ENCODE results near the gene LLGL2. TPM values are rescaled to one million over a fixed set of nuclear protein-coding genes. Genes with fewer than 3 reads are reported as not detected.
A peak's percentile ranks its signal among the peaks of the same experiment; 100 is the strongest.
"Not testable (repeated sequence)": the region's sequence is repeated elsewhere in the genome, so short reads cannot be mapped to it uniquely, and the experiment has no call there.

The LLGL2 gene
- polyA plus RNA-seq, 3 donors from 2014 or later: 81.2 to 137 (median 84.4) TPM

DNA sequence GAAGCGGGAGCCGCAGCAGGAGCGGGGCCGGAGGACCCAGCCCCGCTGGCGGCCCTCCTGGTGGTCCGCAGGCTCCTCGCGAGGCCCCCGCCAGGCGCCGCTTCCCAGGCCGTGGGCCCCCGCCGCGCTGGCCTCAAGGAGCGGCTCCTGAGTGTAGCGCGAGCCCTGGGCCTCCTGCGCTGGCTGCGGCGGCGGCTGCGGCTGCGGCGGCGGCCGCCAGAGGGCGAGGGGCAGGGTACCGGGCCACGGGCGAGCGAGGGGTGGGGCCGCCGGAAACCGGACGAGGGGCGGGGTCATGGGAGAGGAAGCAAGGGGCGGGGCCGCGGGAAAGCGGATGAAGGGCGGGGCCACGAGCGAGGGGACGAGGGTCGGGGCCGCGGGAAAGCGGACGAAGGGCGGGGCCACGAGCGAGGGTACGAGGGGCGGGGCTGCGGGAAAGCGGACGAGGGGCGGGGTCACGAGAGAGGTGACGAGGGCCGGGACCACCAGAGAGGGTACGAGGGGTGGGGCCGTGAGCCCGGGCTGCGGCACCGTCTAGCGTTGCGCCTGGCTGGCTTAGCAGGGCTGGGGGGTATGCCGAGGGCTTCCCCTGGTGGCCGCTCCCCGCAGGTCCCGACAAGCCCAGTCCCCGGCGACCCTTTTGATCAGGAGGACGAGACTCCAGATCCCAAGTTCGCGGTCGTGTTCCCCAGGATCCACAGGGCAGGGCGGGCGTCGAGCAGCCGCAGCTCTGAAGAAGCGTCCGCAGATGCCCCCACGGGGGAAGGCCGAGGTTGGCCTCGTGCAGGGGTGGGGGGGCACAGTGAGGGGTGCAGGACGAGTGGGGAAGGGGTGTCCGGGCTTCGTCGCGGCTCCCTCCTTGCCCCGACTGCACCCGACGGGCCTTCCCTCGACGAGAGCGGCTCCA lies 63.8 kb downstream of the LLGL2 start:
- peak; percentile 86 to 90 (median 90) for DNase-seq
- Mint-ChIP-seq H3K27me3 (ENCODE audit: low read depth in 3 of 3) (peaks cover 2 to 10% (median 4%) of the 10 kb centered on the region in 3 donors), H3K36me3 (no peaks in the 10 kb centered on the region), H3K27ac (peak overlapping the region in 4 of 6 donors; percentile 7 to 92 (median 70)), H3K4me1 (peaks cover 31% of the 10 kb centered on the region in 2 donors), H3K9me3 (no peaks in the 10 kb centered on the region), H3K4me3 (peak overlapping the region; percentile 75 to 89 (median 77))

DNA sequence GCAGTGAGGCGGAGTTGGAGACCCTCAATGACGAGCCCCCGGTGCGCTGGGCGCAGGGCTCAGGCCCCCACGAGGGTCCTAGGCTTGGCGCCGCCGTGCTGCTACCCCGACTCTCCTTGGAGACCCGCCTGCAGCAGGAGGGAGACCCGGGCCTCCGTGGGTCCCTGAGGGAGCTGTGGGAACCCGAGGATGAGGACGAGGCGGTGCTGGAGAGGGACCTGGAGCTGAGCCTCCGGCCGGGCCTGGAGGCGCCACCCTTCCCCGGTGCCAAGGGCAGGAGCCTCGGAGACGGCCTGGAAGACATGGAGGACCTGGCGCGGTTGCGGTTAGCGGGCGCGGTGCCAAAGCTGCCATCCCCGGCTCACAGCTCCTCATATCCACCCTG lies 64.4 kb downstream of the LLGL2 start:
- H3K27me3 Mint-ChIP-seq (ENCODE audit: low read depth in 3 of 3): peaks cover 2 to 10% (median 4%) of the 10 kb centered on the region in 3 donors
- no peak for DNase-seq
- no peaks in the 10 kb centered on the region for H3K9me3 Mint-ChIP-seq
- peaks cover 31% of the 10 kb centered on the region in 2 donors for H3K4me1 Mint-ChIP-seq
- peak overlapping the region in 4 of 6 donors; percentile 22 to 77 (median 63) for H3K27ac Mint-ChIP-seq
- H3K36me3 Mint-ChIP-seq: no peaks in the 10 kb centered on the region
- peak overlapping the region in 4 of 5 donors; percentile 21 to 72 (median 44) for H3K4me3 Mint-ChIP-seq

DNA sequence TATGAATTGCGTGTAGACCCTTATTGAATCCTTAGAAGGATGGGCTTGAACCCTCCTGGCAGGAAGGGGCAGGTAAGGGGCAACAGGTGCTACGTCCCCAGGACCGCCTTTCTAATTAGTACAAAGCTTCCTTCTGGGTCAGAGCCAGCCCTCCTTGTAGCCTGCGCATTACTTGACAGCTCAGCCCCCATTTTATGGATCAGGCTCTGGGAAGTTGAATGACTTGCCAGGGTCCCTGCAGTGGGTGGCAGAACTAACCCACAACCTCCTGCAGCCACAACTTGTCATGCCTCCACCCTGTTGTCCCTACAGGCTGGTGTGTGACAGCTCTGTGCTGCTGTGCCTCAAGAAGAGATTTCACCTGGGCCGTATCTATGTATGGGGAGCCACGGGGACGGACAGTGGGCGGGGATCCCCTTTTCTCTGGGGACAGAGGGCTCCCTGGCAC lies 64.8 kb downstream of the LLGL2 start:
- Mint-ChIP-seq H3K27ac (peak overlapping the region in 4 of 6 donors; percentile 22 to 77 (median 63)), H3K27me3 (ENCODE audit: low read depth in 3 of 3) (peaks cover 2 to 10% (median 4%) of the 10 kb centered on the region in 3 donors), H3K36me3 (no peaks in the 10 kb centered on the region), H3K4me1 (peaks cover 31% of the 10 kb centered on the region in 2 donors), H3K4me3 (peak overlapping the region; percentile 21 to 72 (median 44)), H3K9me3 (no peaks in the 10 kb centered on the region)
- no peak for DNase-seq

DNA sequence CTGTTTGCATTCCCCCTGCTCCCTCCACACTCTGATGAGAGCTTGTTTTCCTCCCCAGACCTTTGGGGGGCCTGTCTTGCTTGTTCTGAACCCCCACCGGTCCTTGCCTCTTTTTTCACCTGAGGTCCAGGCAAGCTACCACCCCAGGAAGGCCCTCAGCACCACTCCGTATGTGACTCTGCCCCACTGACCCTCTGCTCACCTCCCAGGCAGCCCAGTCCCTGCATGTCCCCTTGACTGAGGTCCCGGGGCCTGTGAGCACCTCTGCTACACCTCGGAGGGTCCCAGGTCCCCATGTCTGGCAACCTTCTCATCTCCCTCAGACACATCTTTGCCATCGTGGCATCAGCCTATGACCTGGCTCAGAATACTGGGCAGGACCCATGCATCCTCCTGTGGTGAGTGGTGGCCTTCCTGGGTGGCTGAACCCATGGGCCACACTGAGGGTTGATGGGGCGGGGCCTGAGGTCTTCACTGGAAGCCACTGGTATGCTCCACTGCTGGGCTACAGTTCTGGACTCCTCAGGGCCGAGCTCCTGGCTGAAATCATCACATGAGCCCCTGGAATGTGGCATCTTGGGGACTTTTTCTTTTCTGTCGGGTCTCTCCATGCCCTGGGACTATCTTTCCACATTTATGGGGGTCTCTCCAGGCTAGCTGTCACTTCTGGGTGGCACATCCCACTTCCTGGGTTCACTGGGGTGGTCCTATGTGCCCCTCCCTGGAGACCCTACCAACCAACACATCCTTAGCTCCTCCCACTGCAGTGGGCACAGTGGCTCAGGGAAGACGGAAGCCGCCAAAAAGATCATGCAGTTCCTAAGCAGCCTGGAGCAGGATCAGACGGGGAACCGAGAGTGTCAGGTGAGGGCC lies 65.6 kb downstream of the LLGL2 start:
- DNase-seq: no peak
- H3K27me3 Mint-ChIP-seq (ENCODE audit: low read depth in 3 of 3): peaks cover 2 to 8% (median 2%) of the 10 kb centered on the region in 3 donors
- peak overlapping the region in 4 of 6 donors; percentile 30 to 86 (median 60) for H3K27ac Mint-ChIP-seq
- H3K4me1 Mint-ChIP-seq: peaks cover 27 to 29% of the 10 kb centered on the region in 2 donors
- no peaks in the 10 kb centered on the region for H3K9me3 Mint-ChIP-seq
- H3K36me3 Mint-ChIP-seq: no peaks in the 10 kb centered on the region
- peak overlapping the region; percentile 24 to 61 (median 45) for H3K4me3 Mint-ChIP-seq

DNA sequence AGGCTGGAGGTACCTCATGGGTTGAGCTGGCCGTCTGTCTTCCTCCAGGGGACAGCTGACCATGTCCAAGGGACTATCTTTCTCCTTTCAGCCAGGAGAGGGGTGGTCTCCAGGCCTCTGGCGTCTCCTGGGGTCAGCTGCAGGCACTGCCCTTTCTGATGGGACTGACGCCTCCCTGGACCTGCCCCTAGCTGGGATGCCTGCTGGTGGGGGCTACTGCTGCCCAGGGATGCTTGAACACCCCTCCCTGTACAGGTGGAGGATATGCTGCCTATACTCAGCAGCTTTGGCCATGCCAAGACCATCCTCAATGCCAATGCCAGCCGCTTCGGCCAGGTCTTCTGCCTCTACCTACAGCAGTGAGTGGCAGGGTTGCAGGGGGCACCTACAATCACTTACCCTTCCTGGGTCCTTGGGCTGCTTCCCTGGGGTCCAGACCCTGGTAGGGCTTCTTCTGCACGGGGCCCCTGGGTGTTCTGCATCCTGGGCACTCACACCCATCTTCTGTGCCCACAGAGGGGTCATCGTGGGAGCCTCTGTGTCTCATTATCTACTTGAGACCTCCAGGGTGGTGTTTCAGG lies 66.3 kb downstream of the LLGL2 start:
- Mint-ChIP-seq H3K9me3 (no peaks in the 10 kb centered on the region), H3K36me3 (no peaks in the 10 kb centered on the region), H3K4me3 (no peak overlapping the region), H3K27ac (no peak overlapping the region), H3K27me3 (ENCODE audit: low read depth in 3 of 3) (peaks cover 2 to 8% (median 2%) of the 10 kb centered on the region in 3 donors), H3K4me1 (peaks cover 22 to 24% of the 10 kb centered on the region in 2 donors)
- DNase-seq: no peak

DNA sequence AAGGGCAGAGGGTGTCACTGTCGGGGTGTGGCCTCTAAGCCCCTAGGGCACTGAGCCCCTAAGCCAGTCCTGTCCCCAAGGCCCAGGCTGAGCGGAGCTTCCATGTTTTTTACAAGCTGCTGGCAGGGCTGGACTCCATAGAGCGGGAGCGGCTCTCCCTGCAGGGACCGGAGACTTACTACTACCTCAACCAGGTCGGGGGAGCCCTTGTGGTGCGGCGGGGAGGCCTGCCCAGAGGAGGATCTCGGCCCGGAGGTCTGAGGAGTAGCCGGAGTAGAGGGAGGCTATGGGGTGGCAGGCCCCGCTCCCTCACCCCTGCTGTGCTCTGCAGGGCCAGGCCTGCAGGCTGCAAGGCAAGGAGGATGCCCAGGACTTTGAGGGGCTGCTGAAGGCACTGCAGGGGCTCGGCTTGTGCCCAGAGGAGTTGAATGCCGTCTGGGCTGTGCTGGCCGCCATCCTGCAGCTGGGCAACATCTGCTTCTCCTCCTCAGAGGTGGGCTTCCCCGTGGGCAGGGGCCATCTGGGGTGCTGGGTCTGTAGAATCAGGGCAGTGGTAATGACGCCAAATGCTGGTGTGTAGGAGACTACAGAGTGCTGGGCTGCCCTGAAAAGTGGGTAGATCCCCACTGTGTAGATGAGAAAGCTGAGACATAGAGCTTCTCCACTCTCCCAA lies 67.0 kb downstream of the LLGL2 start:
- Mint-ChIP-seq H3K9me3 (no peaks in the 10 kb centered on the region), H3K36me3 (no peaks in the 10 kb centered on the region), H3K27ac (no peak overlapping the region), H3K27me3 (ENCODE audit: low read depth in 3 of 3) (peaks cover 2 to 8% (median 2%) of the 10 kb centered on the region in 3 donors), H3K4me3 (no peak overlapping the region), H3K4me1 (peaks cover 16 to 18% of the 10 kb centered on the region in 2 donors)
- DNase-seq: no peak

DNA sequence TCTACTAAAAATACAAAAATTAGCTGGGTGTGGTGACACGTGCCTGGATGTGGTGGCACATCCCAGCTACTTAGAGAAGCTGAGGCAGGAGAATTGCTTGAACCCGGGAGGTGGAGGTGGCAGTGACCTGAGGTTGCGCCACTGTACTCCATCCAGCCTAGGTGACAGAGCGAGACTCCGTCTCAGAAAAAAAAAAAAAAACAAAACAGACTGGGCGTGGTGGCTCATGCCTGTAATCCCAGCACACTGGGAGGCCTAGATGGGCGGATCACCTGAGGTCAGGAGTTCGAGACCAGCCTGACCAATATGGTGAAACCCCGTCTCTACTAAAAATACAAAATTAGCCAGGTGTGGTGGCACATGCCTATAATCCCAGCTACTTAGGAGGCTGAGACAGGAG lies 67.9 kb downstream of the LLGL2 start:
- H3K36me3 Mint-ChIP-seq; H3K27me3 Mint-ChIP-seq (ENCODE audit: low read depth in 3 of 3); H3K9me3 Mint-ChIP-seq; H3K27ac Mint-ChIP-seq; DNase-seq; H3K4me3 Mint-ChIP-seq: not testable (repeated sequence)
- peaks cover 14 to 15% of the 10 kb centered on the region in 2 donors for H3K4me1 Mint-ChIP-seq

DNA sequence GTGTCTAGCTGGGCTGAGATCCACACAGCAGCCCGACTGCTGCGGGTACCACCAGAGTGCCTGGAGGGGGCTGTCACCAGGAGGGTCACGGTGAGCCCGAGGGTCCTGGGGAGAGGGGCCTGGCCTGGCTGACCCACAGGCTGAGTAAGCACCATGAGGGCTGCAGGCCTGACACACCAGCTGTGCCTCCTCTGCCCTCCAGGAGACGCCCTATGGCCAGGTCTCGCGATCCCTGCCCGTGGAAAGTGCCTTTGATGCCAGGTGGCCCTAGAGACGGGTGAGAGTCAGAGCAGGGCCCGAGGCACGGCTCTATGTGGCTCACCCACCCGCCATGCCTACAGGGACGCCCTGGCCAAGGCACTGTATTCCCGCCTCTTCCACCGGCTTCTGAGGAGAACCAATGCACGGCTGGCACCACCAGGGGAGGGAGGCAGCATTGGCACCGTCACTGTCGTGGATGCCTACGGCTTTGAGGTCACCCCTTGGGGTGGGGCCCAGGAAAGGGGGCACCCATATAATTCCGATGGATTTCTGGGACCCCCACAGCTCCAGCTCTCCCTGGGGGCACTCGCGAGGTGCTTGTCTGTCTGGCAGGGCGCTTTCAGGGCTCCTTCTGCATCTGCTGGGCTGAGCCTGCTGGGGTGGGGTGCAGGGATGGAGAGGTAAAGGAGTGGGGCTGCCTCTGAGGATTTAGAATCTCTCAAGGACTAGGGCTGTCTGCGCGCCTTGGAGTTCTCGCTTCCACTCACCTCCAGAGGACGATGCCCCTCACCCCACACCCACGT lies 69.2 kb downstream of the LLGL2 start:
- Mint-ChIP-seq H3K4me1 (peaks cover 13 to 14% of the 10 kb centered on the region in 2 donors), H3K4me3 (no peak overlapping the region), H3K9me3 (no peaks in the 10 kb centered on the region), H3K27me3 (ENCODE audit: low read depth in 3 of 3) (peaks cover 0 to 5% (median 0%) of the 10 kb centered on the region in 3 donors), H3K27ac (no peak overlapping the region), H3K36me3 (no peaks in the 10 kb centered on the region)
- DNase-seq: no peak

DNA sequence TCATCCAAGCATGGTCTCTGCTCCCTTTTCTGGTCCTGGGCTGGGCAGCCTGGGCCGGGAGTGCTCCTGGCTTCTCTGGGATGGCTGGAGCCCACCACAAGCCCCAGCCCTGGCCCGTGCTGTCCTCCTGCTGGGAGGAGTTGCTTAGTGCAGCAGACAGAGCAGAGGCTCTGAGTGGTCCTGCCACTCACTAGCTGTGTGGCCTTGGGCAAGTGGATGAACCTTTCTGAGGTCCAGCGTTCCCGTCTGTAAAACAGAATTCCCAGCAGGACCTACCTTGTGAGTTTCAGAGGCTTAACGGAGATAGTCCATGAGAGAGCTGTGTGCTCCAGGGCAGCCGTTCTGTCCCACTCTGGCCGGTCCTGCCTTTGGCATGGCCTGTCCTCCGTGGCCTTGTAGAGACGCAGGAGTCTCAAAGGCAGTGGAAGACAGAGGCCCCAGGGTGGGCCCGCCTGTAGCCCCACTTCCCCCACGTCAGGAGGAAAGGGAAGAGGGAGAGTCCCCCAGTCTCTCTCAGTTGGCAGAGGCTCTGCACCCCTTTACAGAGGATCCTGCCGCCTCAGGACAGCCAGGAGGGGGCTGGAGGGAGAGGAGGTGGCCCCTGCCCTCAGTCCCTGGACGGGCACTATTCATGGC lies 69.9 kb downstream of the LLGL2 start:
- no peak for DNase-seq
- Mint-ChIP-seq H3K9me3 (no peaks in the 10 kb centered on the region), H3K4me1 (peaks cover 9 to 11% of the 10 kb centered on the region in 2 donors), H3K36me3 (no peaks in the 10 kb centered on the region), H3K4me3 (no peak overlapping the region), H3K27me3 (ENCODE audit: low read depth in 3 of 3) (peaks cover 0 to 2% (median 0%) of the 10 kb centered on the region in 3 donors), H3K27ac (no peak overlapping the region)

DNA sequence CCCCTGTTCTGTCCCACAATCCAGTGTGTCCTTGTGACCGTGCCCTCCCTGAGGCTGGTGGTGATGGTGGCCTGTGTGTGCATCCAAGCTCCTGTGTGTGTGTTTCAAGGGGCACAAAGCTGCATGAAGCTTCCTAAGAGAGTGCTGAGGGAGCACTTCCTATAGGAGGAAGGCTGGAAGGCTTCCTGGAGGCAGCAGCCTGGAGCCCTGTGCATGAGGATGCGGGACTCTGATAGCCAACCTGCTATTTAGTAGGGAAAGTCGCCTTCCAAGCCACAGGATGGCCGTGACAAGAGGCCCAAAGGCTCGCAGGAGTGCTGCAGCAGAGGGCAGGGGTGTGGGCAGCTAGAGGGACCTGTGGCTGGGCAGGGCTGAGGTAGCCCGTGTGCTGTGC lies 70.4 kb downstream of the LLGL2 start:
- no peak for DNase-seq
- H3K36me3 Mint-ChIP-seq: no peaks in the 10 kb centered on the region
- no peak overlapping the region for H3K4me3 Mint-ChIP-seq
- no peaks in the 10 kb centered on the region for H3K9me3 Mint-ChIP-seq
- H3K4me1 Mint-ChIP-seq: peaks cover 4 to 6% of the 10 kb centered on the region in 2 donors
- no peaks in the 10 kb centered on the region for H3K27me3 Mint-ChIP-seq (ENCODE audit: low read depth in 3 of 3)
- H3K27ac Mint-ChIP-seq: no peak overlapping the region

DNA sequence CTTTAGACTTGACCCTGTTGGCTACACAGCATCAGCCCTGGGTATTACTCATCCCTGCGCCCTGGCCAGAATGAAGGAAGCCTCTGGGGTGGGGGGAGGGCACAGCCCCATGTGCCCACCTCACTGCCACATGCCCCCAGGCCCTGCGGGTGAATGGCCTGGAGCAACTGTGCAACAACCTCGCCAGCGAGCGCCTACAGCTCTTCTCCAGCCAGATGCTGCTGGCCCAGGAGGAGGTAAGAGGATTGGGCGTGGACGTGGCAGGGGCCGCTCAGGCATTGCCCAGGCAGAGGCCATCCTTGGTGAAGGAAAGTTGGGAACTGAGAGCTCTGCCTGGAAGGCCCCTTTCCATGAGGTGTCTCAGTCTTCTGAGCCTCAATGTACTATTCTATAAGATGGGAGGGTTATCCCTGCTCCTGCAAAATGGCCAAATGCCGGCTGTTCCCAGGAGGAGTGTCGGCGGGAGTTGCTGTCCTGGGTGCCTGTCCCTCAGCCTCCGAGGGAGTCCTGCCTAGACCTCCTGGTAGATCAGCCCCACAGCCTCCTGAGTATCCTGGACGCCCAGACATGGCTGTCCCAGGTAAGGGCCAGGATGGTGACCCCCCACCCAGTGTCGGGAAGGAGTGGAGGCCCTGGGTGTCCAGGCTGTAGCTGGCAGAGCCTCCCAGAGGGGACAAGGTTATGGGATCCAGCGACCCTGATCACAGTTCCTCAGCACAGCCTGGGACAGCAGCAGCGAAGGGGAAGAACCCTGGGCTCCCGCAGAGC lies 71.0 kb downstream of the LLGL2 start:
- H3K27me3 Mint-ChIP-seq (ENCODE audit: low read depth in 3 of 3): no peaks in the 10 kb centered on the region
- peaks cover 0 to 3% of the 10 kb centered on the region in 2 donors for H3K4me1 Mint-ChIP-seq
- no peaks in the 10 kb centered on the region for H3K9me3 Mint-ChIP-seq
- H3K36me3 Mint-ChIP-seq: no peaks in the 10 kb centered on the region
- H3K27ac Mint-ChIP-seq: no peak overlapping the region
- no peak for DNase-seq
- no peak overlapping the region for H3K4me3 Mint-ChIP-seq
